Aorta (tissue), 5 donors: ENCODE data around the gene WWOX. TPM values are rescaled to one million over a fixed set of nuclear protein-coding genes. Genes with fewer than 3 reads are reported as not detected.

Experiments
- ATAC-seq: fragments of 200-7000 bp; cut with Tn5 transposase; one replicate; pipeline ENCODE4 v1.9.1; 2022; ENCODE audit warnings: moderate library complexity; ENCODE audit not compliant: low FRiP score
- DNase-seq, 2 donors: peaks; one replicate each; pipeline ENCODE4 v3.0.0-alpha.2; 2020
- H3K27ac ChIP-seq, 2 donors: one replicate each; pipeline ENCODE4 v1.5.1; 2013; ENCODE audit warnings: low read length in 2 of 2, mild to moderate bottlenecking in 2 of 2, moderate library complexity in 2 of 2, control low read depth in 1 of 2, inconsistent platforms in 1 of 2, low read depth in 1 of 2
- H3K27me3 ChIP-seq, 2 donors: one replicate each; pipeline ENCODE4 v1.6.1; 2013; ENCODE audit warnings: control low read depth in 1 of 2, low read length in 1 of 2, mild to moderate bottlenecking in 1 of 2, moderate library complexity in 1 of 2; ENCODE audit not compliant: insufficient read depth in 2 of 2, control insufficient read depth in 1 of 2
- H3K36me3 ChIP-seq, 2 donors: one replicate each; pipeline ENCODE4 v1.6.1; 2013; ENCODE audit warnings: control low read depth in 1 of 2, low read length in 1 of 2, mild to moderate bottlenecking in 1 of 2; ENCODE audit not compliant: insufficient read depth in 2 of 2, control insufficient read depth in 1 of 2
- H3K4me1 ChIP-seq, 2 donors: one replicate each; pipeline ENCODE4 v1.6.1; 2013; ENCODE audit warnings: low read length in 2 of 2, control low read depth in 1 of 2, mild to moderate bottlenecking in 1 of 2, moderate library complexity in 1 of 2; ENCODE audit not compliant: insufficient read depth in 2 of 2, control insufficient read depth in 1 of 2
- H3K4me3 ChIP-seq, 2 donors: one replicate each; pipeline ENCODE4 v1.5.1; 2013; ENCODE audit warnings: low read length in 2 of 2, control low read depth in 1 of 2, mild to moderate bottlenecking in 1 of 2
- H3K9me3 ChIP-seq: one replicate; pipeline ENCODE4 v1.6.1; 2013; ENCODE audit warnings: mild to moderate bottlenecking, low read length; ENCODE audit not compliant: control insufficient read depth
- WGBS, 2 donors: extraction: QIAGEN DNeasy Blood & Tissue Kit; methylation state at CpG; one replicate each; pipeline ENCODE4 v1.1.7; 2013; 5-methylcytosine and 5-hydroxymethylcytosine counted together
- intact Hi-C, 2 donors: fragments of 100-400 bp; cut with DNase I; formaldehyde crosslinking; loops; one replicate each; pipeline versions ENCODE4 v1.14.2 to v1.15.0; 2022
- polyA plus RNA-seq, 2 donors: library from polyadenylated mRNA; stranded (reverse); fragments of 200-250 nt; gene quantifications; one replicate each; pipeline ENCODE4 v1.2.3, GENCODE V29; 2013
- total RNA-seq, 2 donors: library from RNA; stranded (reverse); fragmentation: NEBNext Ultra II Directional; extraction: Animal tissue kit (Norgen Biotek cat#: 25700); gene quantifications; one replicate each; pipeline ENCODE4 v1.2.1, GENCODE V29; 2021
- donor health status: healthy with polysubstance abuse.
- donor health status: Bipolar disorder and iron deficiency.
- donor health status: DM: no; HTN: no; CAD: no.
- donor health status: DM: no; HTN: no; CAD: no.
- donor health status: DM: yes; HTN: yes; CAD: no.

Gene WWOX
- total and polyA plus RNA-seq, 4 donors = 11.2 to 30.9 (median 14.6) TPM

- Histone ChIP-seq H3K9me3 (no peaks in the 10 kb centered on the region), H3K36me3 (no peaks in the 10 kb centered on the region), H3K4me1 (no peaks in the 10 kb centered on the region), H3K4me3 (no peak overlapping the region), H3K27me3 (no peaks in the 10 kb centered on the region), H3K27ac (no peak overlapping the region)
- ATAC-seq (no peak), DNase-seq (no peak)
- 58 to 61% methylated on average over 5 of the region's 5 CpGs for WGBS, 2 donors
- intact Hi-C loops = loop anchor here in 1 of 2 donors (10.0 kb wide), 1 partner anchor 54 kb away; no protein-coding TSS in a partner anchor
Measured at GRCh38 chr16:78990309-78990701, 890.9 kb downstream of the WWOX start.

GRCh38 chr16:78992001-78992400 is 892.5 kb downstream of the WWOX start:
- no peaks in the 10 kb centered on the region for H3K27me3 ChIP-seq
- H3K27ac ChIP-seq = no peak overlapping the region
- no peaks in the 10 kb centered on the region for H3K4me1 ChIP-seq
- no peak for ATAC-seq
- DNase-seq = no peak
- intact Hi-C loops = loop anchor here in 1 of 2 donors (10.0 kb wide), 1 partner anchor 53 kb away; no protein-coding TSS in a partner anchor
- no peaks in the 10 kb centered on the region for H3K36me3 ChIP-seq
- no peaks in the 10 kb centered on the region for H3K9me3 ChIP-seq
- no peak overlapping the region for H3K4me3 ChIP-seq
- WGBS, 2 donors = 73 to 78% methylated on average over 6 of the region's 6 CpGs

- no peaks in the 10 kb centered on the region for H3K27me3 ChIP-seq
- H3K27ac ChIP-seq = no peak overlapping the region
- WGBS, 2 donors = 41 to 46% methylated on average over 12 of the region's 12 CpGs
- intact Hi-C loops = loop anchor here in 1 of 2 donors (10.0 kb wide), 1 partner anchor 51 kb away; no protein-coding TSS in a partner anchor
- no peaks in the 10 kb centered on the region for H3K9me3 ChIP-seq
- no peaks in the 10 kb centered on the region for H3K36me3 ChIP-seq
- H3K4me3 ChIP-seq = no peak overlapping the region
- ATAC-seq = no peak
- H3K4me1 ChIP-seq = no peaks in the 10 kb centered on the region
- no peak for DNase-seq
Measured at GRCh38 chr16:78993346-78993745, 893.9 kb downstream of the WWOX start.

GRCh38 chr16:78994135-78994745 is 894.8 kb downstream of the WWOX start:
- intact Hi-C loops = loop anchor here in 1 of 2 donors (10.0 kb wide), 1 partner anchor 51 kb away; no protein-coding TSS in a partner anchor
- 56 to 59% methylated on average over 15 of the region's 15 CpGs for WGBS, 2 donors
- no peak for DNase-seq

GRCh38 chr16:78995441-78995840 is 896.0 kb downstream of the WWOX start:
- Histone ChIP-seq H3K4me3 (no peak overlapping the region), H3K9me3 (no peaks in the 10 kb centered on the region), H3K27ac (no peak overlapping the region), H3K27me3 (no peaks in the 10 kb centered on the region), H3K36me3 (no peaks in the 10 kb centered on the region), H3K4me1 (no peaks in the 10 kb centered on the region)
- ATAC-seq (no peak), DNase-seq (no peak)
- intact Hi-C loops = loop anchor here in 1 of 2 donors (10.0 kb wide), 1 partner anchor 49 kb away; no protein-coding TSS in a partner anchor
- 78 to 87% methylated on average over 3 of the region's 3 CpGs for WGBS, 2 donors

More at GRCh38 chr16:78994135-78994745, 894.8 kb downstream of the WWOX start:
- Histone ChIP-seq H3K4me3 (no peak overlapping the region), H3K36me3 (no peaks in the 10 kb centered on the region), H3K27me3 (no peaks in the 10 kb centered on the region), H3K4me1 (no peaks in the 10 kb centered on the region), H3K27ac (no peak overlapping the region), H3K9me3 (no peaks in the 10 kb centered on the region)
- ATAC-seq = no peak

- Histone ChIP-seq H3K4me3 (no peak overlapping the region), H3K4me1 (no peaks in the 10 kb centered on the region), H3K36me3 (no peaks in the 10 kb centered on the region), H3K27ac (no peak overlapping the region), H3K27me3 (no peaks in the 10 kb centered on the region), H3K9me3 (no peaks in the 10 kb centered on the region)
- ATAC-seq (no peak), DNase-seq (no peak)
- WGBS, 2 donors = 53 to 73% methylated on average over 16 of the region's 16 CpGs
- intact Hi-C loops = loop anchor here in 1 of 2 donors (10.0 kb wide), 1 partner anchor 48 kb away; no protein-coding TSS in a partner anchor
Measured at GRCh38 chr16:78996790-78997189, 897.3 kb downstream of the WWOX start.

GRCh38 chr16:78998879-78999278 is 899.4 kb downstream of the WWOX start:
- H3K4me1 ChIP-seq = no peaks in the 10 kb centered on the region
- no peak overlapping the region for H3K27ac ChIP-seq
- intact Hi-C loops = loop anchor here in 1 of 2 donors (10.0 kb wide), 1 partner anchor 46 kb away; no protein-coding TSS in a partner anchor
- H3K27me3 ChIP-seq = no peaks in the 10 kb centered on the region
- WGBS, 2 donors = 85 to 87% methylated on average over 11 of the region's 11 CpGs
- H3K9me3 ChIP-seq = no peaks in the 10 kb centered on the region
- ATAC-seq = no peak
- H3K36me3 ChIP-seq = no peaks in the 10 kb centered on the region
- no peak for DNase-seq
- no peak overlapping the region for H3K4me3 ChIP-seq

- no peak for DNase-seq
- no peaks in the 10 kb centered on the region for H3K9me3 ChIP-seq
Measured at GRCh38 chr16:79001156-79001967, 901.9 kb downstream of the WWOX start.

More at GRCh38 chr16:79001156-79001967, 901.9 kb downstream of the WWOX start:
- Histone ChIP-seq H3K36me3 (no peaks in the 10 kb centered on the region), H3K4me1 (peaks cover 0 to 3% of the 10 kb centered on the region in 2 donors), H3K27ac (no peak overlapping the region), H3K4me3 (no peak overlapping the region), H3K27me3 (no peaks in the 10 kb centered on the region)
- 53 to 59% methylated on average over 10 of the region's 10 CpGs for WGBS, 2 donors
- no peak for ATAC-seq
- intact Hi-C loops = no loop called here
